Kidney epithelial cell (primary cell): ENCODE data around the gene FBXO44. TPM values are rescaled to one million over a fixed set of nuclear protein-coding genes. Genes with fewer than 3 reads are reported as not detected.

ENCODE experiments used
- DNase-seq: peaks from one replicate; pipeline ENCODE4 v3.0.0-alpha.2; 2010; ENCODE audit warnings: low read depth
- H3K27me3 ChIP-seq: 2 replicates; pipeline ENCODE4 v1.6.0; 2011; ENCODE audit warnings: low read length; ENCODE audit not compliant: control insufficient read depth, insufficient read depth
- H3K36me3 ChIP-seq: 2 replicates; pipeline ENCODE4 v1.5.1; 2011; ENCODE audit warnings: low read length; ENCODE audit not compliant: control insufficient read depth, insufficient read depth
- H3K4me3 ChIP-seq: 2 replicates; pipeline ENCODE4 v1.5.1; 2011; ENCODE audit warnings: low read depth, mild to moderate bottlenecking, control low read depth, low read length
- total RNA-seq: library from RNA; depleted of rRNA; stranded (reverse); fragments of >200 nt; gene quantifications from 2 replicates; pipeline ENCODE4 v1.2.3, GENCODE V29; 2015
- TF ChIP-seq, protein P1 (sequence below): IDR thresholded peaks from 2 replicates; pipeline ENCODE4 v1.5.1; 2011; ENCODE audit warnings: mild to moderate bottlenecking, moderate library complexity, low read length, control low read depth, inconsistent platforms; ENCODE audit not compliant: insufficient read depth, poor library complexity, severe bottlenecking

The FBXO44 gene
- total RNA-seq, 1 donor from 2014 or later: 14.4 TPM

DNA sequence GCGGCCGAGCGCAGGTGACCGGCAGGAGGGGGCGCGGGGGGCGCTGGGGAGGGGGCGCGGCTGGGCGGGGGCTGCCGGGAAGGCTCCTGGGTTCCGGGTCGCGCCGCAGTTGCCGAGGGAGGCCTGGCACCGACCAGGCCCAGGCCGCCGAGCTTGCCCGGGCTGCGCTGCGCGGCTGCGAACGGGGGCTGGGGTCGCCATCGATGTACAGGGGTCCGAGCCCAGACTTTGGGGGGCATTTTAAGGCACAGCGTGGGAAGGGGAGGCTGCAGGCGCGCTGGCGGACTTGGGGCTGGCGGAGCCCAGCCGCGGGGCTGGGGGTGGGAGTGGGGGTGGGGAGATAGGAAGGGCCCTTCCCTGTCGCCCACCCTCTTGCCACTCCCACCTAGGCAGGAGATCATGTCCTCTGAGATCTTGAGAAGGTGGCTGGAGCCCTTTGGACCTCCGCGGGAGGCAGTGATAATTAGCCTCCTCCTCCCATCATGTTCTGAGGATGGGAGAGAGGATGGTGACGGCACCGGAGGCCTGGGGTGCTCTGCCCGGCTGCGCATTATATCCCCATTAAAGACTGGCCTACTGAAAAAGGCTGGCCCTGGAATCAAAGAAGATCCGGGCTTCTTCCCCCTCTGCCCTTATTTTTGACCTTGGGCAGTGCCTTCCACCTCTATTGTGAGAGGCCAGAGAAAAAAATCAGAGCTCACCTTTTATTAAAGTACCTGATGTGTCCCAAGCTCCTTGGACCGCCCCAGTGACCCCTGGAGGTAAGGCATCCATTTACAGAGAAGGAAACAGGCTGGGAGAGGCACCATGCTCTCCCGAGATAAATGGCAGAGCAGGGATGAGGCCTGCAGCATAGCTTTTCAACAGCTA, 497 bp downstream of the FBXO44 start:
- TF ChIP-seq, protein P1, sequence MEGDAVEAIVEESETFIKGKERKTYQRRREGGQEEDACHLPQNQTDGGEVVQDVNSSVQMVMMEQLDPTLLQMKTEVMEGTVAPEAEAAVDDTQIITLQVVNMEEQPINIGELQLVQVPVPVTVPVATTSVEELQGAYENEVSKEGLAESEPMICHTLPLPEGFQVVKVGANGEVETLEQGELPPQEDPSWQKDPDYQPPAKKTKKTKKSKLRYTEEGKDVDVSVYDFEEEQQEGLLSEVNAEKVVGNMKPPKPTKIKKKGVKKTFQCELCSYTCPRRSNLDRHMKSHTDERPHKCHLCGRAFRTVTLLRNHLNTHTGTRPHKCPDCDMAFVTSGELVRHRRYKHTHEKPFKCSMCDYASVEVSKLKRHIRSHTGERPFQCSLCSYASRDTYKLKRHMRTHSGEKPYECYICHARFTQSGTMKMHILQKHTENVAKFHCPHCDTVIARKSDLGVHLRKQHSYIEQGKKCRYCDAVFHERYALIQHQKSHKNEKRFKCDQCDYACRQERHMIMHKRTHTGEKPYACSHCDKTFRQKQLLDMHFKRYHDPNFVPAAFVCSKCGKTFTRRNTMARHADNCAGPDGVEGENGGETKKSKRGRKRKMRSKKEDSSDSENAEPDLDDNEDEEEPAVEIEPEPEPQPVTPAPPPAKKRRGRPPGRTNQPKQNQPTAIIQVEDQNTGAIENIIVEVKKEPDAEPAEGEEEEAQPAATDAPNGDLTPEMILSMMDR: no peak
- peak overlapping the region; percentile 84 for H3K4me3 ChIP-seq
- no peak for DNase-seq

DNA sequence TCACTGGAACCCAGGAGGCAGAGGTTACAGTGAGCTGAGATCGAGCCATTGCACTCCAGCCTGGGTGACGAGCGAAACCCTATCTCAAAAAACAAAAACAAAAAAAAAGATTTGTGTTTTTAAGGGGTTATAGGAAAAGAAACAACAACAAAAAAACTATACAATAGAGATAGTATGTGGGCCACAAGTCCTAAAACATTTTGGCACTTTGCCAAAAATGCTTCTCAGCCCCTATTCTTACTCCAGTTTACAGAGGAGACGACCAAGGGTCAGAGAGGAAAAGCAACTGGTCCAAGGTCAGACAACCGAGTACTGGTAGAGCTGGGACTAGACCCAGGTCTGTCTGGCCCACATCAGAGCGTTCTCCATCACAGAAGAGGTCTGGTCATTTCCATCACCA, 3.0 kb downstream of the FBXO44 start:
- Histone ChIP-seq H3K36me3 (peaks cover 1% of the 10 kb centered on the region), H3K27me3 (no peaks in the 10 kb centered on the region), H3K4me3 (no peak overlapping the region)
- TF ChIP-seq, protein P1: no peak
- no peak for DNase-seq

More for the DNA sequence above, 497 bp downstream of the FBXO44 start:
- peaks cover 2% of the 10 kb centered on the region for H3K27me3 ChIP-seq
- peaks cover 1% of the 10 kb centered on the region for H3K36me3 ChIP-seq

DNA sequence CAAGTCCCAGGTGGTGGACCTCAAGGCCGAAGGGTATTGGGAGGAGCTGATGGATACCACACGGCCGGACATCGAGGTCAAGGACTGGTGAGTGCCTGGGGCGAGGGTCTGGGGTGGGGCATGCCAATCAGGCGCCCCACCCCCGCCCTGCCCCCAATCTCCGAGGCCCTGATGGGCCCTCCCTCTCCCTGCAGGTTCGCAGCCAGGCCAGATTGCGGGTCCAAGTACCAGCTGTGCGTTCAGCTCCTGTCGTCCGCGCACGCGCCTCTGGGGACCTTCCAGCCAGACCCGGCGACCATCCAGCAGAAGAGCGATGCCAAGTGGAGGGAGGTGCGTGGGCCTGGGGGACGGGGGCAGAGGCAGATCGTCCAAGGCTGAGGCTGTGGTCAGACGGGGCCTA, 3.9 kb downstream of the FBXO44 start:
- DNase-seq: no peak
- Histone ChIP-seq H3K36me3 (peaks cover 1% of the 10 kb centered on the region), H3K27me3 (no peaks in the 10 kb centered on the region), H3K4me3 (no peak overlapping the region)
- TF ChIP-seq, protein P1: no peak

DNA sequence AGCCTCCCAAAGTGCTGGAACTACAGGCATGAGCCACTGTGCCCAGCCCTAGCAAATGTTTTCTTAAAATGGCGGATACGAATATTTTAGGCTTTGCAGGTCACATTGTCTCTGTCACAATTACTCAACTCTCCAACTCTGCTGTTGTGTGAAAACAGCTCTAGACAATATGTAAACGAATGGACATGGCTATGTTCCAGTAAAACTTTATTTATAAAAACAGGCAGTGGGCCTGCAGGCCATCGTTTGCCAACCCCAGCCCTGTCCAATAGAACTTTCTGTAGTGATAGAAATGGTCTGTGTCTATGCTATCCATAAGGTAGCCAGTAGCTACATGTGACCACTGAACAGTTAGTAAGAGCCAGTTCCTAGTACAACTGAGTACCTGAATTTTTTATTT, 5.1 kb downstream of the FBXO44 start:
- TF ChIP-seq, protein P1: no peak
- Histone ChIP-seq H3K36me3 (peaks cover 1% of the 10 kb centered on the region), H3K27me3 (no peaks in the 10 kb centered on the region), H3K4me3 (no peak overlapping the region)
- DNase-seq: no peak

DNA sequence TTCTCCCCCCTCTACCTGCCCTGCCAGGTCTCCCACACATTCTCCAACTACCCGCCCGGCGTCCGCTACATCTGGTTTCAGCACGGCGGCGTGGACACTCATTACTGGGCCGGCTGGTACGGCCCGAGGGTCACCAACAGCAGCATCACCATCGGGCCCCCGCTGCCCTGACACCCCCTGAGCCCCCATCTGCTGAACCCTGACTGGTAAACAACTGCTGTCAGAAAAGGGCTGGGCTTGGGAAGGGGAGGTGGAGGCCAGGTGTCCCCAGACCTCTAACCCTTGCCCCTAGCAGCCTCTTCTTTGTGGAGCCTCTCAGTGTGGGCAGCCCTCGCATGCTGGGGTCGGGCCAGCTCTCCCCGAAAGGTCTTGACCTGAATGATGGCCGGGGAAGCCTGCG, 6.4 kb downstream of the FBXO44 start:
- Histone ChIP-seq H3K27me3 (no peaks in the 10 kb centered on the region), H3K4me3 (no peak overlapping the region), H3K36me3 (peaks cover 1% of the 10 kb centered on the region)
- no peak for DNase-seq
- TF ChIP-seq, protein P1: no peak
